Small intestine (tissue), 7 donors: ENCODE measurements around the gene RORC. TPM values are rescaled to one million over a fixed set of nuclear protein-coding genes. Genes with fewer than 3 reads are reported as not detected.

Source experiments
- DNase-seq, 2 donors: peaks; one replicate each; pipeline versions ENCODE4 v3.0.0 to v3.0.0-alpha.2; 2013
- FAIRE-seq: peaks from 2 replicates; lab custom pipeline; 2012; peaks lifted over from hg19 to GRCh38; lab: Jason Lieb, UNC
- H3K27ac ChIP-seq, 3 donors: one replicate each; pipeline ENCODE4 v1.5.1; 2013; ENCODE audit warnings: low read length in 2 of 3, mild to moderate bottlenecking in 2 of 3, control low read depth in 1 of 3, inconsistent platforms in 1 of 3, low read depth in 1 of 3, moderate library complexity in 1 of 3
- H3K27me3 ChIP-seq, 3 donors: one replicate each; pipeline ENCODE4 v1.6.1; 2013; ENCODE audit warnings: low read length in 3 of 3, inconsistent platforms in 1 of 3; ENCODE audit not compliant: control insufficient read depth in 3 of 3, insufficient read depth in 3 of 3
- H3K36me3 ChIP-seq, 3 donors: one replicate each; pipeline ENCODE4 v1.6.1; 2013; ENCODE audit warnings: low read length in 3 of 3, inconsistent platforms in 1 of 3, low read depth in 1 of 3, mild to moderate bottlenecking in 1 of 3, moderate library complexity in 1 of 3; ENCODE audit not compliant: control insufficient read depth in 3 of 3, insufficient read depth in 2 of 3
- H3K4me1 ChIP-seq, 3 donors: one replicate each; pipeline ENCODE4 v1.6.1; 2013; ENCODE audit warnings: low read length in 2 of 3, inconsistent platforms in 1 of 3, low read depth in 1 of 3, mild to moderate bottlenecking in 1 of 3, moderate library complexity in 1 of 3; ENCODE audit not compliant: control insufficient read depth in 3 of 3, insufficient read depth in 2 of 3
- H3K4me3 ChIP-seq, 3 donors: one replicate each; pipeline ENCODE4 v1.5.1; 2013; ENCODE audit warnings: low read length in 3 of 3, control low read depth in 1 of 3, inconsistent platforms in 1 of 3, low read depth in 1 of 3, mild to moderate bottlenecking in 1 of 3, moderate library complexity in 1 of 3
- H3K9me3 ChIP-seq, 2 donors: one replicate each; pipeline ENCODE4 v1.6.1; 2013; ENCODE audit warnings: low read depth in 1 of 2, low read length in 1 of 2; ENCODE audit not compliant: control insufficient read depth in 2 of 2, insufficient read depth in 1 of 2
- WGBS, 3 donors: extraction: QIAGEN DNeasy Blood & Tissue Kit; methylation state at CpG; one replicate each; pipeline ENCODE4 v1.1.7; 2013; 5-methylcytosine and 5-hydroxymethylcytosine counted together
- polyA plus RNA-seq, 4 donors: library from polyadenylated mRNA; stranded (reverse) in 3 of 4; unstranded in 1 of 4; fragments of 200-250 nt in 3 of 4; fragments of 120-200 nt in 1 of 4; gene quantifications; one replicate each; pipeline versions ENCODE4 v1.2.1 to v1.2.3, GENCODE V29; 2013
- donor health status: healthy with polysubstance abuse.
- donor health status: control.
- donor health status: control.
- donor health status: Bipolar disorder and iron deficiency.
- donor health status: healthy.

RORC gene
- polyA plus RNA-seq, 4 donors = 5.4 to 15.2 (median 10.8) TPM

GRCh38 chr1:151762941-151763921 is 68.4 kb downstream of the RORC start, which contains the start of gene MRPL9:
Gene MRPL9, minus strand, starts transcription at chr1:151763496. Its CDS starts 17 bp downstream, at chr1:151763479.
- peaks cover 0 to 17% (median 8%) of the 10 kb centered on the region in 3 donors for H3K36me3 ChIP-seq
- peaks cover 3 to 10% (median 3%) of the 10 kb centered on the region in 3 donors for H3K4me1 ChIP-seq
- WGBS, 3 donors = 0 to 1% (median 0%) methylated on average over 66 to 68 of the region's 68 CpGs
- H3K27ac ChIP-seq = peak within 1 kb of the TSS; percentile 83 to 96 (median 83)
- H3K9me3 ChIP-seq = no peaks in the 10 kb centered on the region
- DNase-seq = peak; percentile 77 to 91
- no peak for FAIRE-seq
- peak within 1 kb of the TSS; percentile 82 to 83 (median 83) for H3K4me3 ChIP-seq
- H3K27me3 ChIP-seq = no peaks in the 10 kb centered on the region

DNA sequence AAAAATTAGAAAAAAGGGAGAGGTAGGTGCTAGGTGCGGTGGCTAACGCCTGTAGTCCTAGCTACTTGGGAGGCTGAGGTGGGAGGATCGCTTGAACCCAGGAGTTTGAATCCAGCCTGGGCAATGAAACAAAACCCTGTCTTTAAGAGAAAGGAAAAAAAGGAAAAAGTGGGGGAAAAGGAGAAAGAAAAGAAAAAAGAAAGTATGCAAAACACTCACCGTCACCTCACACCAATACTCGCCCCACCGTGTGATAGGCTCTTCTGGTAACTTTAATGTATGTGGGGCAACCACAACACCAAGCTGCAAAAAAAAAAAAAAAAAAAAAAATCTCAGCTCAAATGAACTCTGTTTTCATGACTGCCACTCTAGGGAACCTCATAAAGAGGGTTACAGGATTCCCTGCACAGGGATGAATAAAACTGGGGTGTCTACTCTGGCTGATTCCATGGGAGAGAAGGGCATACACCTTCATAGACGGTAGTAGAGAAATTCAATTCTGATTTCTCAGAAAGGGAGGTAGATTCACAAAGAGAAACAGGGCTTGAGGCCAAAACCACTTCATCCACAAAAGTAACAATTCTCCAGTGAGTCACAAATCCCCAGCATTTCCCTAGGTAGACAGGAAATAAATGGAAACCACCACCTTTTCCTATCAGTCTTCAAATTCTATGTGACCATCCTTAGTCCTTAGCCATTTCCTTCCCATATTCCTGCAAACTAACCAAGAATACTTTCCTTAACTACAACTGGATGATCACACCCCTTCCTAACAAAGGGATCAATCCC is 70.8 kb downstream of the RORC start:
- peaks cover 0 to 21% (median 8%) of the 10 kb centered on the region in 3 donors for H3K36me3 ChIP-seq
- no peak for DNase-seq
- H3K27me3 ChIP-seq = no peaks in the 10 kb centered on the region
- H3K9me3 ChIP-seq = no peaks in the 10 kb centered on the region
- no peak overlapping the region for H3K27ac ChIP-seq
- FAIRE-seq = no peak
- peaks cover 3 to 10% (median 3%) of the 10 kb centered on the region in 3 donors for H3K4me1 ChIP-seq
- WGBS, 3 donors = 68 to 96% (median 93%) methylated on average over 7 of the region's 7 CpGs
- H3K4me3 ChIP-seq = no peak overlapping the region

GRCh38 chr1:151759241-151759640 is 72.4 kb downstream of the RORC start:
- no peak for DNase-seq
- H3K9me3 ChIP-seq = no peaks in the 10 kb centered on the region
- H3K27me3 ChIP-seq = no peaks in the 10 kb centered on the region
- H3K4me3 ChIP-seq = no peak overlapping the region
- H3K4me1 ChIP-seq = peaks cover 2 to 8% (median 3%) of the 10 kb centered on the region in 3 donors
- FAIRE-seq = no peak
- peaks cover 0 to 21% (median 8%) of the 10 kb centered on the region in 3 donors for H3K36me3 ChIP-seq
- H3K27ac ChIP-seq = no peak overlapping the region

DNA sequence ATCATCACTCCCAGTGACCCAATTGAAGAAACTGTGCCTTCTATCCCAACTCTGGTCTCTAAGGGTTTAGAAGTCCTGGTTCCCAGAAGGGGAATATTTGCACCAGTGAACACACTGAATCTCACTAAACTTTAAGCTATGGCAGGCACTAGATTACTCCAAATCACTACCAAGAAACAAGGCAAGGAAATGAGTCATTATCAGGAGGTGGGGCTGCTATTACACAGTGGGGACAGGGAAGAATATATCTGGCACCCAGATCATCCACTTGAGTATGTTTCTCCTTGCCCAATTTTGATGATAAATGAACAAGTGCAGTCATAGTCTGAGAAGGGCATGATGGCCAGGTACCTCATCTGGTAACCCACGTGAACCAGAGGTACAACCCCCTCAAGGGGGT is 75.3 kb downstream of the RORC start:
- Histone ChIP-seq H3K27me3 (no peaks in the 10 kb centered on the region), H3K4me1 (no peaks in the 10 kb centered on the region), H3K4me3 (no peak overlapping the region), H3K9me3 (no peaks in the 10 kb centered on the region), H3K36me3 (peaks cover 0 to 15% (median 8%) of the 10 kb centered on the region in 3 donors), H3K27ac (no peak overlapping the region)
- FAIRE-seq = no peak
- WGBS, 3 donors = 55 to 75% (median 73%) methylated on average over 1 of the region's 1 CpG
- no peak for DNase-seq

Other genes starting within 250 kb of the RORC start
- 10 to 100 TPM in 1 of 4 donors, 1 to 10 TPM in 3; 4.3 to 19.2 (median 7.0) TPM for gene SNX27, start 219.8 kb downstream of the RORC start, polyA plus RNA-seq
- gene CELF3, start 115.0 kb downstream of the RORC start, polyA plus RNA-seq = 10 to 100 TPM in 1 of 4 donors, 1 to 10 TPM in 2, under 1 TPM in 1; 0.89 to 55.1 (median 4.0) TPM
- gene RIIAD1, start 110.3 kb downstream of the RORC start, polyA plus RNA-seq = 10 to 100 TPM in 1 of 4 donors, 1 to 10 TPM in 1, not detected in 2; 1.6 to 14.8 TPM
- gene MRPL9, start 68.3 kb downstream of the RORC start, polyA plus RNA-seq = 10 to 100 TPM; 49.0 to 62.1 (median 51.7) TPM
- 1 to 10 TPM in 3 of 4 donors, under 1 TPM in 1; 0.22 to 4.2 (median 2.4) TPM for gene TDRKH, start 41.3 kb downstream of the RORC start, polyA plus RNA-seq
- under 1 TPM in 2 of 4 donors, not detected in 2; 0.15 to 0.89 TPM for gene LINGO4, start 26.4 kb downstream of the RORC start, polyA plus RNA-seq
- under 1 TPM in 2 of 4 donors, not detected in 2; 0.46 to 0.62 TPM for gene C2CD4D, start 8.0 kb upstream of the RORC start, polyA plus RNA-seq
- under 1 TPM in 1 of 4 donors, not detected in 3; 0.32 TPM for gene THEM5, start 21.9 kb upstream of the RORC start, polyA plus RNA-seq
- gene THEM4, start 77.7 kb upstream of the RORC start, polyA plus RNA-seq = 10 to 100 TPM in 2 of 4 donors, 1 to 10 TPM in 2; 5.7 to 36.3 (median 9.4) TPM
- gene S100A10, start 162.1 kb upstream of the RORC start, polyA plus RNA-seq = 1,000 to 10,000 TPM in 2 of 4 donors, 100 to 1,000 TPM in 2; 547 to 1,355 (median 1,106) TPM
- 100 to 1,000 TPM; 237 to 551 (median 408) TPM for gene S100A11, start 205.2 kb upstream of the RORC start, polyA plus RNA-seq